Measurements from ENCODE around the gene SMO.

Gene SMO

DNA sequence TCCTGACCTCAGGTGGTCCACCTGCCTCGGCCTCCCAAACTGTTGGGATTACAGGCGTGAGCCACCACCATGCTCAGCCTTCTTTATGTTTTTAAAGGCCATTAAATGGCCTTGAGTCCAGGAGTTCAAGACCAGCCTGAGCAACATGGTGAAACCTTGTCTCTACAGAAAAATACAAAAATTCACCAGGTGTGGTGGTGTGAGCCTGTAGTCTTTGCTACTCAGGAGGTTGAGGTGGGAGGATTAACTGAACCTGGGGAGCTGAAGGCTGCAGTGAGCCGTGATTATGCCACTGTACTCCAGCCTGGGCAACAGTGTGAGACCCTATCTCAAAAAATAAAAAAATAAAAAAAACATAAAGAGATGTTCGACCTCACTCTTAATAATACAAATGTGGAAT is 11.0 kb downstream of the SMO start:
- no peak overlapping the region for H3K27ac ChIP-seq (ENCODE audit: low read length)
- no peaks in the 10 kb centered on the region for H3K27me3 ChIP-seq (ENCODE audit: control insufficient read depth, insufficient read depth, low read length)
- no peak overlapping the region for H3K9ac ChIP-seq (ENCODE audit: low read length)
- H3K4me1 ChIP-seq (ENCODE audit: control insufficient read depth, low read depth, low read length), result no peaks in the 10 kb centered on the region
- H3K36me3 ChIP-seq (ENCODE audit: control insufficient read depth, low read depth, low read length), result peaks cover 6% of the 10 kb centered on the region
- no peaks in the 10 kb centered on the region for H3K9me3 ChIP-seq (ENCODE audit: control insufficient read depth, low read depth, low read length)
- no peak overlapping the region for H3K4me3 ChIP-seq (ENCODE audit: low read length)

DNA sequence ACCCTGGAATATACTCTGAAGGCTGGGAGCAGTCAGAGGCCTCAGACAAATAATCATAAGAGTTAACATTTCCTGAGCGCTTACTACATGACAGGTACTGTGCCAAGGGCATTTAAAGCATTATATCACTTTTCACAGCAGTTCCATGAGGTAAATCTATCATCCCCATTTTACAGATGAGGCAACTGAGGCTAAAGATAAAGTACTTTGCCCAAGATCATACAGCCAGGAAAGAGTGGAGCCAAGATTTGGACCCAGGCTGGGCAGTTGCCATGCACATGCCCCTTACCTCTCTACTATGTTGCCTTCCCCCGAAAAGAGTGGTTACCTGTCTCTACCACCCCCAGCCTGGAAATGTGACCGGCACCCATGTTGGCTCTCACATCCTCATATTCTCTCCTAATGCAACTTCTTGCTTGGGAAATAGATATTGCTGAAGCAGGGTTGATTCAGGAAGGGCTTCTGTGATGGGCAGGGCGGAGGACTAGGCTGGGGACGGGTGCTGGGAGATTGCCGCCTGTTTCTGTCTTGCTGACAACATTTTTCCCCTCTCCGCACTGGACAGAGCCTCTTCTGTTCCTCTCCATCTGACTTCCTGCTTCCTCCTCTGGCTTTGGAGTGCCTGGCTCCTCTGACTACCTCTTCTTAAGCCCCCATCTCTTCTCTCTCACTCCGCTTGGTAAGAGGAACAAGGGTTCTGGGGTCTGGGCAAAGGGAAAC is 13.8 kb downstream of the SMO start:
- H3K27me3 ChIP-seq (ENCODE audit: control insufficient read depth, insufficient read depth, low read length), result no peaks in the 10 kb centered on the region
- no peak overlapping the region for H3K9ac ChIP-seq (ENCODE audit: low read length)
- no peak overlapping the region for H3K4me3 ChIP-seq (ENCODE audit: low read length)
- no peaks in the 10 kb centered on the region for H3K4me1 ChIP-seq (ENCODE audit: control insufficient read depth, low read depth, low read length)
- no peak overlapping the region for H3K27ac ChIP-seq (ENCODE audit: low read length)
- peaks cover 19% of the 10 kb centered on the region for H3K36me3 ChIP-seq (ENCODE audit: control insufficient read depth, low read depth, low read length)
- H3K9me3 ChIP-seq (ENCODE audit: control insufficient read depth, low read depth, low read length), result no peaks in the 10 kb centered on the region

DNA sequence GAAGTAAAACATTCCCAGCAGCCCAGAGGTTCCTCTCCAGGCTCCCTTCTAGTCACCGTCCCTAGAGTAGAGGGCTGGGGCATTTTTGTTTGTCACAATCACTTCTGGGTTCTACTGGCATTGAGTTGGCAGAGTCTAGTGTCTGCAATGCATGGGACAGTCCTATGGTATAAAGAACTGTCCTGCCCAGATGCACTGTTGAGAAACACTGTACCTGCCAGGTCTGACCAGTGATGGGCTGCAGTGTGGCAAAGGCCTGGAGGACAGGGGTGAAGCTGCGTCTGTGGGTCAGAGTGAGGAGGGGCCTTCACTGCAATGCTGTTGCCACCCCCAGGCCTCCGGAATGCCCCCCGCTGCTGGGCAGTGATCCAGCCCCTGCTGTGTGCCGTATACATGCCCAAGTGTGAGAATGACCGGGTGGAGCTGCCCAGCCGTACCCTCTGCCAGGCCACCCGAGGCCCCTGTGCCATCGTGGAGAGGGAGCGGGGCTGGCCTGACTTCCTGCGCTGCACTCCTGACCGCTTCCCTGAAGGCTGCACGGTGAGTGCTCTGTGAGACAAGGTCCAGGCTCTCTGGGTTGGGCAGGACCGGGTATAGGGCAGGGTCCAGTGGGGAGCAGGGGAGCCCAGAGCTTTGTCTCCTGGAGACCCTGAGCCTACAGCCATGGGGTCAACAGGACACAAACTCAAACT is 14.8 kb downstream of the SMO start:
- Histone ChIP-seq H3K4me1 (ENCODE audit: control insufficient read depth, low read depth, low read length) (no peaks in the 10 kb centered on the region), H3K9me3 (ENCODE audit: control insufficient read depth, low read depth, low read length) (no peaks in the 10 kb centered on the region)

DNA sequence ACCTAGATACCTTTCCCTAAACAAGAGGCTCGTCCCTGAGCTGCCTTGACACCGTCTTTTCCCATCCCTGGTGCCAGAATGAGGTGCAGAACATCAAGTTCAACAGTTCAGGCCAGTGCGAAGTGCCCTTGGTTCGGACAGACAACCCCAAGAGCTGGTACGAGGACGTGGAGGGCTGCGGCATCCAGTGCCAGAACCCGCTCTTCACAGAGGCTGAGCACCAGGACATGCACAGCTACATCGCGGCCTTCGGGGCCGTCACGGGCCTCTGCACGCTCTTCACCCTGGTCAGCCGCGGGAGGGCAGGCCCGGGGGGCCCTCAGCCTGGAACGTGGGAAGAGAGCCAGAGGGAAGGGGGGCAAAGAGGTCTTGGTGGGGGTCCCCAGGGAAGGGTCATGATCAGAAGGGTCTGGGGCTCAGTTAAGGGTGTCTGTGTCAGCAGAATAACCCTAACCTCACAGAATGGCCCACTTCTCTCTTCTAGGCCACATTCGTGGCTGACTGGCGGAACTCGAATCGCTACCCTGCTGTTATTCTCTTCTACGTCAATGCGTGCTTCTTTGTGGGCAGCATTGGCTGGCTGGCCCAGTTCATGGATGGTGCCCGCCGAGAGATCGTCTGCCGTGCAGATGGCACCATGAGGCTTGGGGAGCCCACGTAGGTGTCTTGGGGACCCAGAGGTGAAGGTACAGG is 16.8 kb downstream of the SMO start:
- Histone ChIP-seq H3K36me3 (ENCODE audit: control insufficient read depth, low read depth, low read length) (peaks cover 26% of the 10 kb centered on the region), H3K4me1 (ENCODE audit: control insufficient read depth, low read depth, low read length) (no peaks in the 10 kb centered on the region), H3K27me3 (ENCODE audit: control insufficient read depth, insufficient read depth, low read length) (no peaks in the 10 kb centered on the region), H3K27ac (ENCODE audit: low read length) (no peak overlapping the region), H3K4me3 (ENCODE audit: low read length) (no peak overlapping the region), H3K9ac (ENCODE audit: low read length) (no peak overlapping the region), H3K9me3 (ENCODE audit: control insufficient read depth, low read depth, low read length) (no peaks in the 10 kb centered on the region)

More for the DNA sequence above, 14.8 kb downstream of the SMO start:
- Histone ChIP-seq H3K27ac (ENCODE audit: low read length) (no peak overlapping the region), H3K9ac (ENCODE audit: low read length) (no peak overlapping the region), H3K36me3 (ENCODE audit: control insufficient read depth, low read depth, low read length) (peaks cover 20% of the 10 kb centered on the region), H3K27me3 (ENCODE audit: control insufficient read depth, insufficient read depth, low read length) (no peaks in the 10 kb centered on the region), H3K4me3 (ENCODE audit: low read length) (no peak overlapping the region)

DNA sequence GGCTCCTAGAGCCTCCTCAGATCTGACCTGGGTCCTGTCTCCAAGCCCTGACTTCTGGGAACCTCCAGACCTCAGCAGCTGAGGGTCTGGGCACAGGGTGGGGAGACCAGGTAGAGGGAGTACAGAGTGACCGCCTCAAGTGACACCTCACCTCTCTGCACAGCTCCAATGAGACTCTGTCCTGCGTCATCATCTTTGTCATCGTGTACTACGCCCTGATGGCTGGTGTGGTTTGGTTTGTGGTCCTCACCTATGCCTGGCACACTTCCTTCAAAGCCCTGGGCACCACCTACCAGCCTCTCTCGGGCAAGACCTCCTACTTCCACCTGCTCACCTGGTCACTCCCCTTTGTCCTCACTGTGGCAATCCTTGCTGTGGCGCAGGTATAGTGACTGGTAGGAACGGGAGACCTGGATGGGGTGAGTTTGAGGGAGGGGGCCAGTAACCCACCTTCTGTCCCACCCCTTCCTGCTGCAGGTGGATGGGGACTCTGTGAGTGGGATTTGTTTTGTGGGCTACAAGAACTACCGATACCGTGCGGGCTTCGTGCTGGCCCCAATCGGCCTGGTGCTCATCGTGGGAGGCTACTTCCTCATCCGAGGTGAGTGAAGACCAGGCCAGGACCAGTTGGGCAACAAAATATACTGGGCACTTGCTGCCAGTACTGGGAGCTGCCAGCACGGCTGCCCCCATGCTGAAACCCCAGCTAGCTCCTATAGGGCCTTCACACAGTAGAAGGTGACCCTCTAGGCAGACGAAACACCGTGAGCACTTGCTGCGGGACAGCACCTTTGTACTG is 17.8 kb downstream of the SMO start:
- no peaks in the 10 kb centered on the region for H3K4me1 ChIP-seq (ENCODE audit: control insufficient read depth, low read depth, low read length)
- no peaks in the 10 kb centered on the region for H3K27me3 ChIP-seq (ENCODE audit: control insufficient read depth, insufficient read depth, low read length)
- H3K4me3 ChIP-seq (ENCODE audit: low read length), result no peak overlapping the region
- no peak overlapping the region for H3K27ac ChIP-seq (ENCODE audit: low read length)
- H3K9me3 ChIP-seq (ENCODE audit: control insufficient read depth, low read depth, low read length), result no peaks in the 10 kb centered on the region
- no peak overlapping the region for H3K9ac ChIP-seq (ENCODE audit: low read length)
- H3K36me3 ChIP-seq (ENCODE audit: control insufficient read depth, low read depth, low read length), result peaks cover 33% of the 10 kb centered on the region

DNA sequence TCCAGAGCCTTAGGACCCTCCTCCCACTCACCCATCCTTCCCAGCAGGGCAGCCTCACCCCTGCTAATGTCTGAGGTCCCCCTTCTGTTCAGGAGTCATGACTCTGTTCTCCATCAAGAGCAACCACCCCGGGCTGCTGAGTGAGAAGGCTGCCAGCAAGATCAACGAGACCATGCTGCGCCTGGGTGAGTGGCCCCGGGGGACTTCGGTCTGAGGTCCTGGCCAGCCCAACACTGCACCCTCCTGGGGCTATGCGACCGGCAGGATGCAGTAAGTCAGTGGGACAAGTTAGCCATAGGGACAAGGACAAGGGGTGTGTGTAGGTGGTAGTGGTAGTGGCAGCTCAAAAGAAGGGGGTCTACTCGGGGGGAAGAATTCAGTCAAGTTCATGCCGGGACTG is 20.2 kb downstream of the SMO start:
- no peaks in the 10 kb centered on the region for H3K27me3 ChIP-seq (ENCODE audit: control insufficient read depth, insufficient read depth, low read length)
- H3K36me3 ChIP-seq (ENCODE audit: control insufficient read depth, low read depth, low read length), result peaks cover 51% of the 10 kb centered on the region
- H3K4me3 ChIP-seq (ENCODE audit: low read length), result no peak overlapping the region
- no peaks in the 10 kb centered on the region for H3K9me3 ChIP-seq (ENCODE audit: control insufficient read depth, low read depth, low read length)
- no peak overlapping the region for H3K9ac ChIP-seq (ENCODE audit: low read length)
- H3K4me1 ChIP-seq (ENCODE audit: control insufficient read depth, low read depth, low read length), result no peaks in the 10 kb centered on the region
- no peak overlapping the region for H3K27ac ChIP-seq (ENCODE audit: low read length)

DNA sequence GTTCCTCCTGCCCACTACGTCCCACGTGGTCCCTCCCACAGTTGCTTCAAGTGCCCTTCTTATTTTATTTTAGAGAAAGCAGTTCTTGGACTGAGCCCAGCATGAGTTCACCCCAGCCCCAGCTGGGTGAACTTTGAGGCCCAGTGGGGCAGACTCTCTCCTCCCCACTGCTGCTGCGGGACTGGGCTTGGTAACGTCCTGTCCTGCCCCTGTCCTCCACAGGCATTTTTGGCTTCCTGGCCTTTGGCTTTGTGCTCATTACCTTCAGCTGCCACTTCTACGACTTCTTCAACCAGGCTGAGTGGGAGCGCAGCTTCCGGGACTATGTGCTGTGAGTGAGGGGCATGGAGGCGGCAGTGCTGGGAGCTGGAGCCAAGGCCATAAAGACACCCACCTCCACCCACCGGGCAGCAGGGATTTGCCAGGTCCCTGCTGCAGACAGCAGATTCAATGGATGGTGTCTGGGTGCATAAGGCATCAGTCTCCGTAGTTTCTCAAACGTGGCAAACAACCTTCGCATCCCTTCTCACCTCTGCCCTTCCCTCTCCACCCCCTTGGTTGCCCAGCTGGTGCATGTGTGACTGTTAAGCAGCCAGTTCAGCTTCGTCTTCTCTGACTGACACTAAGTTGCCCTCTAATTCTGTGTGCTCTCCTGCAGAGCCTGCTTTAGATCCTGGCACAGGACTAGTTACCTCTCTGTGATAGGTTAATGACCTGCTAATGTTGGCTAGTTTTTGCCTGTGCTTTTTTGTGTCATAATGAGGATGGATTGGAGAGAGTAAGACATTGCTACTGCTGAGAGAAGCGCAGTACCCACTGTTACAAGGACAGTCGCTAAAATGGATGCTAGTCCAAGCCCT is 20.9 kb downstream of the SMO start:
- H3K9ac ChIP-seq (ENCODE audit: low read length), result no peak overlapping the region
- H3K27ac ChIP-seq (ENCODE audit: low read length), result no peak overlapping the region
- H3K4me1 ChIP-seq (ENCODE audit: control insufficient read depth, low read depth, low read length), result no peaks in the 10 kb centered on the region
- no peaks in the 10 kb centered on the region for H3K27me3 ChIP-seq (ENCODE audit: control insufficient read depth, insufficient read depth, low read length)
- no peak overlapping the region for H3K4me3 ChIP-seq (ENCODE audit: low read length)
- no peaks in the 10 kb centered on the region for H3K9me3 ChIP-seq (ENCODE audit: control insufficient read depth, low read depth, low read length)
- H3K36me3 ChIP-seq (ENCODE audit: control insufficient read depth, low read depth, low read length), result peaks cover 51% of the 10 kb centered on the region

DNA sequence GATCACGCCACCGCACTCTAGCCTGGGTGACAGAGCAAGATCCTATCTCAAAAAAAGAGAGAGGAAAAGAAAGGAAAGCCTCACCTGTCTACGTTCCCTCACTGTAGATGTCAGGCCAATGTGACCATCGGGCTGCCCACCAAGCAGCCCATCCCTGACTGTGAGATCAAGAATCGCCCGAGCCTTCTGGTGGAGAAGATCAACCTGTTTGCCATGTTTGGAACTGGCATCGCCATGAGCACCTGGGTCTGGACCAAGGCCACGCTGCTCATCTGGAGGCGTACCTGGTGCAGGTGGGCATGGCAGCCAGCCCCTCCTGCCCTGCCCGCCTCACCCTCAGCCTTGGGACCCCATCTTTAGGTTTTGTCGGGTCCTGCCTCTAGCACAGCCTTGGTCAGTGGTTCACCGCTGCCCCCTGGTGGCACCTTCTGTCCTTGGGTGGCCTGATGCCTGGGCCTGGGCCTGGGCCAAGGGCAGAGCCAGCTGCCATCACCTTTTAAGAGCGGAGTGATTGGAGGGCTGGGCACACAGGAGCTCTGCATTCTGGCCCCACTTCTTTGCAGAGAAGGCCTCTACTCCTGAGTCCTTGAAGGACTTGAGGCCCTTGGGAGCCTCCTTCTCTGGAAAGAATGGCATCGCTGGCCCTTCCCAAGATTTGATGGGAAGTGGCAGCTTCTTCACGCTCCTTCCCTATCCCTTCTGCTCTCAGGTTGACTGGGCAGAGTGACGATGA is 22.0 kb downstream of the SMO start:
- H3K27ac ChIP-seq (ENCODE audit: low read length), result no peak overlapping the region
- H3K27me3 ChIP-seq (ENCODE audit: control insufficient read depth, insufficient read depth, low read length), result no peaks in the 10 kb centered on the region
- H3K9me3 ChIP-seq (ENCODE audit: control insufficient read depth, low read depth, low read length), result no peaks in the 10 kb centered on the region
- H3K4me3 ChIP-seq (ENCODE audit: low read length), result no peak overlapping the region
- no peak overlapping the region for H3K9ac ChIP-seq (ENCODE audit: low read length)
- H3K4me1 ChIP-seq (ENCODE audit: control insufficient read depth, low read depth, low read length), result no peaks in the 10 kb centered on the region
- peaks cover 50% of the 10 kb centered on the region for H3K36me3 ChIP-seq (ENCODE audit: control insufficient read depth, low read depth, low read length)

DNA sequence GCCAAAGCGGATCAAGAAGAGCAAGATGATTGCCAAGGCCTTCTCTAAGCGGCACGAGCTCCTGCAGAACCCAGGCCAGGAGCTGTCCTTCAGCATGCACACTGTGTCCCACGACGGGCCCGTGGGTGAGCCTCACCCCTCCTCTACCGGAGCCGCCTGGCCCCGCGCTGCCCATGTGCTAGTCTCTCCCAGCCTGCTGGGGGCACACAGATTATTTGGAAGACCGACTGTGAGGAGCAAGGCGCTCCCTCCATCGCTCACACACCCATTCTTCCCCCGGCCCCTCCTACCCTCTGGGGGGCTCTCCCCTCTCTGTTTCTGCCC is 22.5 kb downstream of the SMO start:
- H3K9ac ChIP-seq (ENCODE audit: low read length), result no peak overlapping the region
- no peaks in the 10 kb centered on the region for H3K9me3 ChIP-seq (ENCODE audit: control insufficient read depth, low read depth, low read length)
- H3K4me1 ChIP-seq (ENCODE audit: control insufficient read depth, low read depth, low read length), result no peaks in the 10 kb centered on the region
- no peak overlapping the region for H3K4me3 ChIP-seq (ENCODE audit: low read length)
- no peak overlapping the region for H3K27ac ChIP-seq (ENCODE audit: low read length)
- H3K27me3 ChIP-seq (ENCODE audit: control insufficient read depth, insufficient read depth, low read length), result no peaks in the 10 kb centered on the region
- H3K36me3 ChIP-seq (ENCODE audit: control insufficient read depth, low read depth, low read length), result peaks cover 45% of the 10 kb centered on the region

DNA sequence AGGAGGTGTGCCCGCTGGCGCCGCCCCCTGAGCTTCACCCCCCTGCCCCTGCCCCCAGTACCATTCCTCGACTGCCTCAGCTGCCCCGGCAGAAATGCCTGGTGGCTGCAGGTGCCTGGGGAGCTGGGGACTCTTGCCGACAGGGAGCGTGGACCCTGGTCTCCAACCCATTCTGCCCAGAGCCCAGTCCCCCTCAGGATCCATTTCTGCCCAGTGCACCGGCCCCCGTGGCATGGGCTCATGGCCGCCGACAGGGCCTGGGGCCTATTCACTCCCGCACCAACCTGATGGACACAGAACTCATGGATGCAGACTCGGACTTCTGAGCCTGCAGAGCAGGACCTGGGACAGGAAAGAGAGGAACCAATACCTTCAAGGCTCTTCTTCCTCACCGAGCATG is 23.7 kb downstream of the SMO start:
- H3K9ac ChIP-seq (ENCODE audit: low read length), result no peak overlapping the region
- H3K4me1 ChIP-seq (ENCODE audit: control insufficient read depth, low read depth, low read length), result no peaks in the 10 kb centered on the region
- no peaks in the 10 kb centered on the region for H3K9me3 ChIP-seq (ENCODE audit: control insufficient read depth, low read depth, low read length)
- H3K27me3 ChIP-seq (ENCODE audit: control insufficient read depth, insufficient read depth, low read length), result no peaks in the 10 kb centered on the region
- no peak overlapping the region for H3K4me3 ChIP-seq (ENCODE audit: low read length)
- H3K27ac ChIP-seq (ENCODE audit: low read length), result no peak overlapping the region
- H3K36me3 ChIP-seq (ENCODE audit: control insufficient read depth, low read depth, low read length), result peaks cover 39% of the 10 kb centered on the region
